Body of pancreas (tissue), 4 donors: ENCODE measurements around the gene AVPR2.

Experiments
- CTCF ChIP-seq, 7 experiments: fragments of 450-650 bp in 4 of 7; fragments of 200-600 bp in 3 of 7; sonication (generic) in 3 of 7; IDR thresholded peaks; one replicate each; pipeline ENCODE4 v1.5.1; 2016 to 2019; ENCODE audit warnings: antibody characterized with exemption in 7 of 7
- POLR2A ChIP-seq, 3 donors: fragments of 450-650 bp; IDR thresholded peaks; one replicate each; pipeline ENCODE4 v1.6.1; 2016; ENCODE audit warnings: antibody characterized with exemption in 3 of 3, mild to moderate bottlenecking in 2 of 3

- no peak for TF ChIP-seq CTCF (IDR thresholded peaks at IDR 0.05)
- no peak for TF ChIP-seq POLR2A (IDR thresholded peaks at IDR 0.05)
Observed at GRCh38 chrX:153901753-153902140, 2.7 kb upstream of the AVPR2 start.
